C4-2B (cell line): ENCODE data around the gene ARRDC2.

Source experiments
- H3K27ac ChIP-seq: fragments of 450-650 bp; 2 replicates; pipeline ENCODE4 v1.5.1; 2017
- ZFX ChIP-seq: fragments of 450-650 bp; IDR thresholded peaks from 2 replicates; pipeline ENCODE4 v1.6.1; 2017
- TF ChIP-seq, protein P1 (sequence below): fragments of 450-650 bp; conservative IDR thresholded peaks from 2 replicates; pipeline ENCODE4 v1.5.1; 2017; ENCODE audit warnings: mild to moderate bottlenecking

The ARRDC2 gene

DNA sequence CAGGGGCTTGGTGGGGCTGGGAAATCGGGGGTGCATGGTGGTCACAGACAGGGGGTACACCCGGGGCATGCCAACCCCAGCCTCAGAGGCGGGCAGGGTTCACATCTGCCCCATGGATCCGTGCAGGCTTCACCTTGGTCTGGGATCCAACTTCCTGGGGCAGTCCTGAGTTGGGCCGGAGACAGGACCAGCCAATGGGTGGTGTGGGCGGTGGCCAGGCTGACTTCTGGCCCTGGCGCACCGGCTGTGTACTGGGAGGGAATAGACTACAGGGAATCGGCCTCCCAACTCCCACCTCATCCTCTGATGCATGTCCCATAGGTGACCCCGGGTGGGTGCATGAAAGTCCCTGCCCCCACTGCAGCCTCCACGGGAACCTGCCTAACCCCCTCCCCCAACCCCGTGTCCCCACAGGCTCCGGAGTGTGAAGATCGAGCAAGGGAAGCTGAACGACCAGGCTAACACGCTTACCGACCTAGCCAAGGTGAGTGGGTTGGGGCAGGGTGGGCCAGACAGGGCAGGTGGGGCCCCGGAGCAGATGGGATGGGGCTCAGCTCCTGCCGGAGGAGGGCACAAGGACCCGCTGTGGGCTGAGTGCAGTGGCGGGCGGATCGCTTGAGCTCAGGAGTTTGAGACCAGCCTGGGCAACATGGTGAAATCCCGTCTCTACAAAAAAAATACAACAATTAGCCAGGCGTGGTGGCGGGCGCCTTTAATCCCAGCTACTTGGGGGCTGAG is 14.7 kb upstream of the ARRDC2 start:
- no peak for TF ChIP-seq ZFX
- peak overlapping the region; percentile 53 for H3K27ac ChIP-seq

DNA sequence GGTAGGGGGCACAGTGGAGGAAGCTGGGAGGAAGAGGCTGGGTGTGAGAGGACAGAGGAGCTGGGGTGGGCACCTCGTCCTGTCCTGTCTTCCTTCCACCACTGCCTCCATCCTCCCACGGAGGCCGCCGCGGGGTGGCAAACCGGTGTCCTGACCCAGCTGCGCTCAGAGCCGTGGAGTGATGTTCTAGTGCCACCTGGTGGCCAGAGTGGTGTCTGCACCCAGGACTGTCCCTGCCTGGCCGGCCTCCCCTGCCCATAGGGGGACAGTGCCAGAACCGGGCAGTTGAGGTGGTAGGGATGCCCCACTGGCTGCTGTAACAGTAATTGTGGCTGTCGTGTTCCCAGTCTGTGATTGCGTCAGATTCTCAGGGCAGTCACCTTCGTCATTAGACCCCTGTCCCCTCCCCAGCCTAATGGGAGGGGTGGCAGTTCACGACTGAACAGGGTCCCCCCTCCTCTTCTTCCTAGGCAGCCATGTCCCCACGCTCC is 11.1 kb upstream of the ARRDC2 start:
- no peak for TF ChIP-seq ZFX
- TF ChIP-seq, protein P1, sequence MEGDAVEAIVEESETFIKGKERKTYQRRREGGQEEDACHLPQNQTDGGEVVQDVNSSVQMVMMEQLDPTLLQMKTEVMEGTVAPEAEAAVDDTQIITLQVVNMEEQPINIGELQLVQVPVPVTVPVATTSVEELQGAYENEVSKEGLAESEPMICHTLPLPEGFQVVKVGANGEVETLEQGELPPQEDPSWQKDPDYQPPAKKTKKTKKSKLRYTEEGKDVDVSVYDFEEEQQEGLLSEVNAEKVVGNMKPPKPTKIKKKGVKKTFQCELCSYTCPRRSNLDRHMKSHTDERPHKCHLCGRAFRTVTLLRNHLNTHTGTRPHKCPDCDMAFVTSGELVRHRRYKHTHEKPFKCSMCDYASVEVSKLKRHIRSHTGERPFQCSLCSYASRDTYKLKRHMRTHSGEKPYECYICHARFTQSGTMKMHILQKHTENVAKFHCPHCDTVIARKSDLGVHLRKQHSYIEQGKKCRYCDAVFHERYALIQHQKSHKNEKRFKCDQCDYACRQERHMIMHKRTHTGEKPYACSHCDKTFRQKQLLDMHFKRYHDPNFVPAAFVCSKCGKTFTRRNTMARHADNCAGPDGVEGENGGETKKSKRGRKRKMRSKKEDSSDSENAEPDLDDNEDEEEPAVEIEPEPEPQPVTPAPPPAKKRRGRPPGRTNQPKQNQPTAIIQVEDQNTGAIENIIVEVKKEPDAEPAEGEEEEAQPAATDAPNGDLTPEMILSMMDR = peak; percentile 97
- H3K27ac ChIP-seq = no peak overlapping the region

DNA sequence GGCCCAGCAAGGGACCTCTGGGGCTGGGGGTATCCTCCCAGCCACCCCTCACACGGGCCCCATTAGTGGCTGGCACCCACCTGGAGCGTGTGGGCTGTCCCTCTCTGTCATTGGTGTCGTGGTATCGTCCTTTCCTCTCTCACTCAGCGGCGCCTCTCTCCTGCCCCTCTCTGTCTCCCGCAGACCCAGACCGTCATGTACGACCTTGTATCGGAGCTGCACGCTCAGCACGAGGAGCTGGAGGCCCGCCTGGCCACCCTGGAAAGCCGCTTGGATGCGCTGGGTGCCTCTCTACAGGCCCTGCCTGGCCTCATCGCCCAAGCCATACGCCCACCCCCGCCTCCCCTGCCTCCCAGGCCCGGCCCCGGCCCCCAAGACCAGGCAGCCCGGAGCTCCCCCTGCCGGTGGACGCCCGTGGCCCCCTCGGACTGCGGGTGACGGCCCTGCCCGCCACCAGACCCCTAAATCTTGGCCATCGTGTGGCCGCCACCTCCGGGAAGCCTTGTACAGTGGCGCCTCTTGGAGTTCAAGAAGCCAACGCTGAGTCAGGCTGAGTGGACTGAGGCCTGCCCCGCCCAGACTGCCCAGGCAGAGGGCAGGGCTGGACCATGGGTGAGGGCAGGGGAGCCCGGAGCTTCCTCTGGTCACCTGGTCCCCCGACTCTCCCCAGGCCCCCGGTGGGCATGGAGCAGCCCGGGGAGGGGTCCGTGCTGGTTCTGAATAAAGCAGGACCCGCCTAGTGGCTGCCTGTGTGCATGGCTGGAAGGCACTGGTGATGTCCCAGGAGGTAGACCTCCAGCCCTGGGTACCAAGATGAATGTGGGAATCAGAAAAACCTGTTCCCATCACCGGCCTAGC is 9.8 kb upstream of the ARRDC2 start:
- H3K27ac ChIP-seq = no peak overlapping the region

DNA sequence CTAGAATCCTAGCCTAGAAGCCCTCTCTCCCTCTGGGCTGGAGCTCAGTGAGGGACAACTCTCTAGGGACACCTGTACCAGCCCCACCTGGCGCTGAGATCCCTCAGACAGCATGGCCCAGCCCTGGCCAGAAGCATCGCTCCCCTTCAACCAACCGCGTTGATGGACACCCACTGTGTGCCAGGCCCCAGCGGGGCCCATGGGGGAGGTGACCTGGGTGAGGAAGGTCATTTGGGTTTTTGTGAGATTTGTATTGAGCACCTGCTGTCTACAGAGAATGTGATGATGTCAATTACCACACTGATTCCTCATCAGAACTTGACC is 9.2 kb upstream of the ARRDC2 start:
- no peak overlapping the region for H3K27ac ChIP-seq
- TF ChIP-seq ZFX = no peak
- TF ChIP-seq, protein P1 = no peak

More for the DNA sequence above, 9.8 kb upstream of the ARRDC2 start:
- no peak for TF ChIP-seq ZFX
- TF ChIP-seq, protein P1 = no peak; the same call in 1 of the 2 replicates

DNA sequence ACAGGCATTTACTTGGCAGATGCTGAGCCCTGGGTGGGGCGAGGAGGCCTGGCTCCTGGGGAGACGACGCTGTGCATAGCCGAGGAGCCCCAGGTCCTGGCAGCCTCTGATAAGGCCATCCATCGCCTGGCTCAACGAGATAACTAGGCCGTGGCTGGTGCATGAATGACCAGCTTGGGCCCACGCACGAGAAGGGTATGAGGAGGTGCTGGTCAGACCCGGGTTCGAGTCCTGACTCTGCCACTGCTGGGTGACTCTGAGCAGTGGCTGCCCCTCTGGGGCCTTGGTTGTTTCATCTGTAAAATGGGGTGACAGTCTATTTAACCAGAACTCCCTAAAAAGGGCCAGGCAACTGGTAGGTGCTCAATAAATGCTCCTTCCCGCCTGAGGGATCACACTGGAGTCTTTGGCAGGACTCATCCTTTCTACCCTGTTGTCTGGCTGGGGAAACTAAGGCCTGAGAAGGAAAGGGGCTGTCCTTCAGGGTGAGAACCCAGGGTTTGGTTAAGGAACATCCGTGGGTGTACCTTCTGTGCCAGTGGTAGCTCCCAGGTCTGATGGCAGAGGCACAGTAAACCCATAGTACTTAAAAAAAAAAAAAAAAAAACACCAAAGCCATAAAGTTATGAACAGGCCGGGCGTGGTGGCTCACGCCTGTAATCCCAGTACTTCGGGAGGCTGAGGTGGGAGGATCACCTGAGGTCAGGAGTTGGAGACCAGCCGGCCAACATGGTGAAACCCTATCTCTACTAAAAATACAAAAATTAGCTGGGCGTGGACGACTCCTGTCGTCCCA is 8.1 kb upstream of the ARRDC2 start:
- H3K27ac ChIP-seq = peak overlapping the region; percentile 89
- TF ChIP-seq, protein P1 = no peak
- no peak for TF ChIP-seq ZFX

DNA sequence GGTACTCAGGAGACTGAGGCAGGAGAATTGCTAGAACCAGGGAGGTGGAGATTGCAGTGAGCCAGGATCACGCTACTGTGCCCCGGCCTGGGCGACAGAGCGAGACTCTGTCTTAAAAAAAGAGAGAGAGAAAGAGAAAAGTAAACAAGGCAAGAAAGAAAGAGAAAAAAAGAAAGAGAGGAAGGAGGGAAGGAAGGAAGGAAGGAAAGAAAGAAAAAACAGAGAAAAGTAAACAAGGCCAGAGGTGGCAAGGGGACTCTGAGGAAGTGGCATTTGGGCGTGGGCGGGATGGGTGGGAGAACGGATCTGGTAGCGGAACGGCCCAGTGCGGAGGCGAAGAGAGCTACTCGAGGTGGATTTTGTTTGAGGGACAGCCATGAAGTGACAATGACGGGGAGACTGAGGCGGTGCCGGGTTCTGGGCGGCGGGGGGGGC is 7.5 kb upstream of the ARRDC2 start:
- TF ChIP-seq, protein P1 = no peak
- no peak for TF ChIP-seq ZFX
- peak overlapping the region; percentile 89 for H3K27ac ChIP-seq

DNA sequence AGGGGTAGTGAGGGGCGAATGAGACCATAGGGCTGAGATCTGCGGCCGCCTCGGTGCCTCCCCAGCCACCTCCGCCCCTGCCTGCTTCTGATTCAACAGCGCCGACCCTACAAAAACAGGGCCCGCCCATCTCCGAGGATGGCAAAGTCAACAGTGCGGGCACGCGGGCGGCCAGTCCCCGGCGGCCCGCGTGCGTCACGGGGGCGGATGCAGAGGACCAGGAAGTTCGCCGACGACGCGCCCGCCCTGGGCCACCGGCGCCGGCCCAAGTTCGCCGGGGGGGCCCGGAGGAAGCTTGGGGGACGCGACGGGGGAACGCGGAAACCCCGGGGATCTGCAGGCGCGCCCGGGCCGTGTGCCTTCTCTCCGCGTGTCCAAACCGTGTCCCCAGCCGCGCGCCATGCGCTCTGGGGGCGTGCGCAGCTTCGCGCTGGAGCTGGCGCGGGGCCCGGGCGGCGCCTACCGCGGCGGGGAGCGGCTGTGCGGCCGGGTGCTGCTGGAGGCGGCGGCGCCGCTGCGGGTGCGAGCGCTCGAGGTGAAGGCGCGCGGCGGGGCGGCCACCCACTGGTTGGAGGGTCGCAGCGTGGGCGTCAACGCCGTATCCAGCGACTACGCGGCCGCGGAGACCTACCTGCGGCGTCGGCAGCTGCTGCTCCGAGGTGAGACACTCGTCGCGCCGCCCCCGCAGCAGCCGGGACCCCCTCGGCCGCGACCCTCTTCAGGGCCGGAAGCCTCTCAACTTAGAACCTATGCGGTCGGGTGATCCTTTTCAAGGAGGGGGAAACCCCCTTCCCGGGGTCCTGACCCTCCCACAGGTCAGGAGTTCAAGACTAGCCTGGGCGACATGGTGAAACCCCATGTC is 6.8 kb upstream of the ARRDC2 start:
- peak; percentile 61; the same call in 1 of the 2 replicates for TF ChIP-seq ZFX
- TF ChIP-seq, protein P1 = no peak
- peak overlapping the region; percentile 89 for H3K27ac ChIP-seq
